Left lung (tissue), 10 donors: ENCODE data around the gene CCDC85B. TPM values are rescaled to one million over a fixed set of nuclear protein-coding genes. Genes with fewer than 3 reads are reported as not detected.

Experiments
- ATAC-seq: fragments of 200-7000 bp; cut with Tn5 transposase; one replicate; pipeline ENCODE4 v1.9.1; 2020; ENCODE audit warnings: moderate library complexity
- DNase-seq, 4 donors: peaks; one replicate each; pipeline ENCODE4 v3.0.0-alpha.2; 2013 to 2020
- H3K27ac ChIP-seq, 2 donors: fragments of 200-600 bp; sonication (generic) in 1 of 2; one replicate each; pipeline versions ENCODE4 v1.5.0 to v1.8.0; 2020 to 2021
- H3K27me3 ChIP-seq, 2 donors: fragments of 200-600 bp; sonication (generic) in 1 of 2; one replicate each; pipeline versions ENCODE4 v1.5.0 to v1.8.0; 2020 to 2021
- H3K36me3 ChIP-seq, 2 donors: fragments of 200-600 bp; sonication (generic) in 1 of 2; one replicate each; pipeline versions ENCODE4 v1.5.0 to v1.8.0; 2020 to 2021
- H3K4me1 ChIP-seq, 2 donors: fragments of 200-600 bp; one replicate each; pipeline ENCODE4 v1.8.0; 2021
- H3K4me3 ChIP-seq, 2 donors: fragments of 200-600 bp; sonication (generic) in 1 of 2; one replicate each; pipeline versions ENCODE4 v1.5.0 to v1.8.0; 2020 to 2021; ENCODE audit warnings: mild to moderate bottlenecking in 1 of 2
- H3K9me3 ChIP-seq, 2 donors: fragments of 200-600 bp; sonication (generic) in 1 of 2; one replicate each; pipeline versions ENCODE4 v1.5.0 to v1.8.0; 2020 to 2021
- intact Hi-C, 2 donors: fragments of 100-400 bp; cut with DNase I; formaldehyde crosslinking; loops; one replicate each; pipeline versions ENCODE4 v1.11.2 to v1.14.2; 2022
- polyA plus RNA-seq, 6 donors: library from polyadenylated mRNA; unstranded; fragments of 120-200 nt; gene quantifications; one replicate each; pipeline ENCODE4 v1.2.1, GENCODE V29; 2013; ENCODE audit not compliant: insufficient read length in 6 of 6
- total RNA-seq, 2 donors: library from RNA; stranded (reverse); fragmentation: NEBNext Ultra II Directional; extraction: Animal tissue kit (Norgen Biotek cat#: 25700); gene quantifications; one replicate each; pipeline ENCODE4 v1.2.1, GENCODE V29; 2021
- TF ChIP-seq, protein P1 (sequence below), 2 donors: fragments of 200-600 bp; sonication (generic) in 1 of 2; IDR thresholded peaks; one replicate each; pipeline versions ENCODE4 v1.5.0 to v1.8.0; 2021; ENCODE audit warnings: antibody characterized with exemption in 2 of 2
- donor health status: DM: no; HTN: yes; CAD: no.
- donor health status: DM: no; HTN: no; CAD: no.

Gene CCDC85B
- total and polyA plus RNA-seq, 8 donors = 10.0 to 32.0 (median 19.0) TPM

DNA sequence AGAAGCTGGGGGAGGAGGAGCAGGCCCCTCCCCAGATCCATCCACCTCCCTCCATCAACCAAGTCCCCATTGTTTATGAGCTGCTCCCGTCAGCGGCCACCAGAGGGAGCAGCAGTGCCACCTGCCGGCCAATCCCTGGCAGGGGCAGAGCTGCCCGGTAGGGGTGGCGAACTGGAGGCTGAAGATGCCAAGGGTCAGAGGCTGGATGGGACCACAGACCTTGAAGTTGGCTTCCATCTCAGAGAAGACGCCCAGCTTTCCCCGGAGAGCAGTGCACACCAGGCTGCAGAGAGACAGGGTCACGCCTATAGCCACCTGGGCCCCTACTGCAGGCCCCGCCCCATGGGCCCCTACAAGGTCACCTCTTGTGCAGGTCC, 5.8 kb upstream of the CCDC85B start:
- peak; percentile 45 for ATAC-seq
- Histone ChIP-seq H3K4me3 (no peak overlapping the region), H3K4me1 (peaks cover 9 to 48% of the 10 kb centered on the region in 2 donors), H3K27ac (no peak overlapping the region), H3K27me3 (no peaks in the 10 kb centered on the region), H3K36me3 (peaks cover 0 to 49% of the 10 kb centered on the region in 2 donors), H3K9me3 (no peaks in the 10 kb centered on the region)
- TF ChIP-seq, protein P1, sequence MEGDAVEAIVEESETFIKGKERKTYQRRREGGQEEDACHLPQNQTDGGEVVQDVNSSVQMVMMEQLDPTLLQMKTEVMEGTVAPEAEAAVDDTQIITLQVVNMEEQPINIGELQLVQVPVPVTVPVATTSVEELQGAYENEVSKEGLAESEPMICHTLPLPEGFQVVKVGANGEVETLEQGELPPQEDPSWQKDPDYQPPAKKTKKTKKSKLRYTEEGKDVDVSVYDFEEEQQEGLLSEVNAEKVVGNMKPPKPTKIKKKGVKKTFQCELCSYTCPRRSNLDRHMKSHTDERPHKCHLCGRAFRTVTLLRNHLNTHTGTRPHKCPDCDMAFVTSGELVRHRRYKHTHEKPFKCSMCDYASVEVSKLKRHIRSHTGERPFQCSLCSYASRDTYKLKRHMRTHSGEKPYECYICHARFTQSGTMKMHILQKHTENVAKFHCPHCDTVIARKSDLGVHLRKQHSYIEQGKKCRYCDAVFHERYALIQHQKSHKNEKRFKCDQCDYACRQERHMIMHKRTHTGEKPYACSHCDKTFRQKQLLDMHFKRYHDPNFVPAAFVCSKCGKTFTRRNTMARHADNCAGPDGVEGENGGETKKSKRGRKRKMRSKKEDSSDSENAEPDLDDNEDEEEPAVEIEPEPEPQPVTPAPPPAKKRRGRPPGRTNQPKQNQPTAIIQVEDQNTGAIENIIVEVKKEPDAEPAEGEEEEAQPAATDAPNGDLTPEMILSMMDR (IDR thresholded peaks at IDR 0.05) = peak; percentile 98 to 99
- intact Hi-C loops = loop anchor here in 1 of 2 donors (10.0 kb wide), 1 partner anchor 100 kb away; no protein-coding TSS in a partner anchor
- DNase-seq = peak in 3 of 4 donors; percentile 75 to 95 (median 82)

DNA sequence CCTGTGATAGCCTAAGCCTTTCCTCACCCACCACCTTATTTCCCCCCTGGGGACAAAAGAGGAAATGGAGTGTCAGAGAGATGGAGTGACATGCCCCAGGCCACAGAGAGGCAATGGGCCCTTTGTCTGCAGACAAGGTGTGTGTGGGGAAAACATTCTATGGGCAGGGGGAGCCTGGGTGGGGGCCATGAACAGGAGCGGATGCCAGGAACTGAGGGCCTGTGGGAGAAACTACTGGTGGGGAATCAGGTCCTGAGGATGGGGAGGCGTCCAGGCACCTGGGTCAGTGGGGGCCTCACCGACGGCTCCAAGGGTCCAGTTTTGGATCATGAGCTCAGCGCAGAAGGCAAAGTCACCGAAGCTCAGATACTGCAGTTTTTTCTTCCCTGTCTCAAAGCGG, 5.2 kb upstream of the CCDC85B start:
- DNase-seq (peak in 1 of 4 donors; percentile 31), ATAC-seq (no peak)
- H3K27me3 ChIP-seq = no peaks in the 10 kb centered on the region
- H3K27ac ChIP-seq = no peak overlapping the region
- intact Hi-C loops = loop anchor here in 1 of 2 donors (10.0 kb wide), 1 partner anchor 100 kb away; no protein-coding TSS in a partner anchor
- H3K9me3 ChIP-seq = no peaks in the 10 kb centered on the region
- H3K4me1 ChIP-seq = peaks cover 14 to 49% of the 10 kb centered on the region in 2 donors
- H3K36me3 ChIP-seq = peaks cover 0 to 49% of the 10 kb centered on the region in 2 donors
- TF ChIP-seq, protein P1 (IDR thresholded peaks at IDR 0.05) = no peak
- H3K4me3 ChIP-seq = no peak overlapping the region

DNA sequence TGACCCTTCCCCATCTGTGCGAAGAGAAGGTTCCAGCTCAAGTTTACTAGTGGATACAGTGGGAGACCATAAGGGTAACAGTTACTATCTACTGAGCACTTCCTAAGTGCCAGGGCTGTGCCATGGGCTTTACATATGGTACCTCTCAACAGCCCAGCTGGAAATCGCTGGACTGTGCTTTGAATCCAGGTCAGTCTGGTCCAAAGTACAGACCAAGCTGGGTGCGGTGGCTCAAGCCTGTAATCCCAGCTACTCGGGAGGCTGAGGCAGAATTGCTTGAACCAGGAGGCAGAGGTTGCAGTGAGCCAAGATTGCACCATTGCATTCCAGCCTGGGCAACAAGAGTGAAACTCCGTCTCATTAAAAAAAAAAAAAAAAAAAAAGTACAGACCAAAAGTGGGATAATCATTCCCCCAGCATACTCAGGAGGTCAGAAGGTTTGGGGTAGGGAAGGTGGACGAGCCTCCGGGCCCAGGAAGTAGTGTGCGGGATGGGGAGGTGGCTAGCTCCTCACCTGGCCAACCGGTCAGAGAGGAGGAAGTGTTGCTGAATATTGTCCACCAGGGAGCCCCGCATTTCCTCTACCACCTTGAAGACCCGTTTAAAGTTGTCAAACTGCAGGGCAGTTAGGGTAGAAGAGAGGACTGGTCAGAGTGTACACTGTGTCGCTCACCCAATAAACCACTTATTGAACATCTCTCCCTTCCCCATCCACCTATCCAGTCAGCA, 4.5 kb upstream of the CCDC85B start:
- Histone ChIP-seq H3K4me3 (no peak overlapping the region), H3K36me3 (peaks cover 0 to 49% of the 10 kb centered on the region in 2 donors), H3K27me3 (no peaks in the 10 kb centered on the region), H3K27ac (no peak overlapping the region), H3K9me3 (no peaks in the 10 kb centered on the region), H3K4me1 (peaks cover 14 to 51% of the 10 kb centered on the region in 2 donors)
- intact Hi-C loops = loop anchor here in 1 of 2 donors (10.0 kb wide), 1 partner anchor 99 kb away; no protein-coding TSS in a partner anchor
- ATAC-seq (no peak), DNase-seq (peak in 1 of 4 donors; percentile 20)
- TF ChIP-seq, protein P1 (IDR thresholded peaks at IDR 0.05) = no peak

DNA sequence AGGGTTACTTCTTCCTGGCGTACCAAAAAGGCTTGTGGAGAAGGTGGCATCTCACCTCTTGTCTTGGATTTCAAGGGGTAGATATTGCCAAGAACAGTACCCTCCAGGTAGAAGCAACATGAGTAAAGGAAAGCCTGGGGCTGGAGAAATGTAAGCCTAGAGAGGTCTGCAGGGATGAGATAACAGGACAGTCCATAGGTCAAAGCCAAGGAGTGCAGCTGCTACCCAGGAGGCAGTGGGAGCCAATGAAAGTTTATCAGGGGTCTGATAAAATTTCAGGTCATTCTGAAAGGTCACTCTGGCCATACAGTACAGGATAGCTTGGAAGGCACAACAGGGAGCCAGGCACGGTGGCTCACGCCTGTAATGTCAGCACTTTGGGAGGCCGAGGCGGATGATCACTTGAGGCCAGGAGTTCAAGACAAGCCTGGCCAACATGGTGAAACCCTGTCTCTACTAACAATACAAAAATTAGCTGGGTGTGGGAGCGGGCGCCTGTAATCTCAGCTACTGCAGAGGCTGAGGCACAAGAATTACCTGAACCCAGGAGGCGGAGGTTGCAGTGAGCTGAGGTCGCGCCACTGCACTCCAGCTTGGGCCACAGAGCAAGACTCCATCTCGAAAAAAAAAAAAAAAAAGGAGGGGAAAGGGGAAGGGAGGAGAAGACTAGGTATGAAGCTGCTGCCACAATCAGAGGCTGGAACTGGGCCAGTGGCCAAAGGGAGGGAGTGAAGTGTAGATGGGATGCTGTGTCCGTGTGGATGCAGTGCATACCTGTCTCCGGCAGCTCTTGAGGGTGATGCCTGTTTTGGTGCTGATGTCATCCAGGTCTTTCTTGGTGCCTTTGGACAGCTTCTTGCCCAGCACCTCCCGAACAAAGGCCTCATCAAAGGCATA, 3.4 kb upstream of the CCDC85B start:
- Histone ChIP-seq H3K4me3 (peak overlapping the region; percentile 73 to 87), H3K27me3 (no peaks in the 10 kb centered on the region), H3K36me3 (peaks cover 0 to 51% of the 10 kb centered on the region in 2 donors), H3K9me3 (no peaks in the 10 kb centered on the region), H3K4me1 (peaks cover 20 to 62% of the 10 kb centered on the region in 2 donors), H3K27ac (peak overlapping the region in 1 of 2 donors; percentile 97)
- TF ChIP-seq, protein P1 (IDR thresholded peaks at IDR 0.05) = no peak
- intact Hi-C loops = loop anchor here in 1 of 2 donors (10.0 kb wide), 1 partner anchor 98 kb away; no protein-coding TSS in a partner anchor
- ATAC-seq = no peak
- peak in 1 of 4 donors; percentile 17 for DNase-seq
